ENCODE data around the gene OGDH.

DNA sequence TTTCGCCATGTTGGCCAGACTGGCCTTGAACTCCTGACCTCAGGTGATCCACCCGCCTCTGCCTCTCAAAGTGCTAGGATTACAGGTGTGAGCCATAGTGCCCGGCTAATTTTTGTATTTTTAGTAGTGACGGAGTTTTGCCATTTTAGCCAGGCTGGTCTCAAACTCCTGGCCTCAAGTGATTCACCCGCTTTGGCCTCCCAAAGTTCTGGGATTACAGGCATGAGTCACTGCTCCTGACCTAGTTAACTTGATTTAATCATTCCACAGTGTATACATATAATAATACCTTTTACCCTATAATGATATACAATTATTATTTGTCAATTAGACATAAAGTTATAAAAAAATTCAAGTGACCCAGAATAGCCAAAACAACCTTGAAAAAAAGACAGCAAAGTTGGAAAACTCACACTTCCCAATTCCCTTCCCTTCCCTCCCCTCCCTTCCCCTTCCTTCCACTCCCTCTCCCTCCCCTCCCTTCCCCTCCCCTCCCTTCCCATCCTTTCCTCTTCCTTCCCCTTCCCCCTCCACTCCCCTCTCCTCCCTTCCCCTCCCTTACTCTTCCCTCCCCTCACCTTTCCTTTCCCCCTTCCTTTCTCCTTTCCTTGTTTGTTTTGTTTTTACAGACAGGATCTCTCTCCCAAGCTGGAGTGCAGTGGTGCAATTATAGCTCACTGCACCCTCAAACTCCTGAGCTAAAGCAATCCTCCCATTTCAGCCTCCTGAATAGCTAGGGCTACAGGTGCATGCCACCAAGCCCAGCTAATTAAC is 127.5 kb downstream of the OGDH start:
- TF ChIP-seq, protein P1, sequence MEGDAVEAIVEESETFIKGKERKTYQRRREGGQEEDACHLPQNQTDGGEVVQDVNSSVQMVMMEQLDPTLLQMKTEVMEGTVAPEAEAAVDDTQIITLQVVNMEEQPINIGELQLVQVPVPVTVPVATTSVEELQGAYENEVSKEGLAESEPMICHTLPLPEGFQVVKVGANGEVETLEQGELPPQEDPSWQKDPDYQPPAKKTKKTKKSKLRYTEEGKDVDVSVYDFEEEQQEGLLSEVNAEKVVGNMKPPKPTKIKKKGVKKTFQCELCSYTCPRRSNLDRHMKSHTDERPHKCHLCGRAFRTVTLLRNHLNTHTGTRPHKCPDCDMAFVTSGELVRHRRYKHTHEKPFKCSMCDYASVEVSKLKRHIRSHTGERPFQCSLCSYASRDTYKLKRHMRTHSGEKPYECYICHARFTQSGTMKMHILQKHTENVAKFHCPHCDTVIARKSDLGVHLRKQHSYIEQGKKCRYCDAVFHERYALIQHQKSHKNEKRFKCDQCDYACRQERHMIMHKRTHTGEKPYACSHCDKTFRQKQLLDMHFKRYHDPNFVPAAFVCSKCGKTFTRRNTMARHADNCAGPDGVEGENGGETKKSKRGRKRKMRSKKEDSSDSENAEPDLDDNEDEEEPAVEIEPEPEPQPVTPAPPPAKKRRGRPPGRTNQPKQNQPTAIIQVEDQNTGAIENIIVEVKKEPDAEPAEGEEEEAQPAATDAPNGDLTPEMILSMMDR (conservative IDR thresholded peaks at IDR 0.05): no peak
- no peak for TF ChIP-seq ZFX (IDR thresholded peaks at IDR 0.05)
